HG03060 (cell line): ENCODE results near the gene RAB7A.
A peak's percentile ranks its signal among the peaks of the same experiment; 100 is the strongest.
"Not testable (repeated sequence)": the region's sequence is repeated elsewhere in the genome, so short reads cannot be mapped to it uniquely, and the experiment has no call there.

Experiments used
- ATAC-seq: cut with Tn5 transposase; IDR thresholded peaks from one replicate; pipeline ENCODE4 v1.9.1; 2021; ENCODE audit warnings: low read depth, moderate number of reproducible peaks; ENCODE audit not compliant: unreplicated experiment

Gene RAB7A

DNA sequence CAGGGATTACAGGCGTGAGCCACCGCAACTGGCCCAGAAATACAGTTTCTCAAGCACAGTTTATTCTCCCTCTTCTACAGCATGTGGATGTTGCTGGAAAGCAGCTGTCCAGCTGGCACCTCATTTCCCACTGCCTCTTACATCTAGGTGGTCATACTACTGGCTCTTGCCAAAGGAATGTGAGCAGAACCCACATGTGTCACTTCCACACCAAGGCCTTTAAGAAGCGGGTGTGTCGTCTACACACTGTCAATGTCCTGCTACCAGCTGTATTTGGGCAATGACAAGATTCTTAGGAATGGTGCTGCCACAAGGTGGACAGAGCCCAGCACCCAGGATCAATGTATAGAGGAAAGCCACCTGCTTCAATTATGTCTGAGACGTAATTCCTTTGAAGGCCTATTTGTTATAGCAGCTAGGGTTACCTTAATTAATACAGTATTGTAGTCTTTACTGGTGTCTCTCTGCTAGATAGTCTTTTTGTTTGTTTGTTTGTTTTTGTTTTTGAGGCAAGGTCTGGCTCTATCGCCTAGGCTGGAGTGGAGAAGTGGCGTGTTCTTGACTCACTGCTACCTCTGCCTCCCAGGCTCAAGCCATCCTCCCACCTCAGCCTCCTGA lies 15.1 kb upstream of the RAB7A start:
- ATAC-seq: no peak

- no peak for ATAC-seq
Measured at GRCh38 chr3:128712848-128713247, 13.1 kb upstream of the RAB7A start.

- no peak for ATAC-seq
Measured at GRCh38 chr3:128714887-128715491, 11.0 kb upstream of the RAB7A start.

- not testable (repeated sequence) for ATAC-seq
Measured at GRCh38 chr3:128718892-128719291, 7.1 kb upstream of the RAB7A start.

DNA sequence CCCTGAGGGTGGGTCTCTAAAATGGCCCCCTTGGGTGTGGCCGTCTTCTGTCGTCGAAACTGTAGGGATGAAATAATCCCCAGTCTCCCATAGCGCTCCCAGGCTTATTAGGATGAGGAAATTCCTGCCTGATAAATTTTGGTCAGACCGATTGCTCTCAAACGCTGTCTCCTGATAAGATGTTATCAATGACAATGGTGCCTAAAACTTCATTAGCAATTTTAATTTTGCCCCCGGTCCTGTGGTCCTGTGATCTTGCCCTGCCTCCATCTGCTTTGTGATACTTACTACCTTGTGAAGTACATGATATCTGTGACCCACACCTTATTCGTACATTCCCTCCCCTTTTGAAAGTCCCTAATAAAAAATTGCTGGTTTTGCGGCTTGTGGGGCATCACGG lies 5.1 kb upstream of the RAB7A start:
- no peak for ATAC-seq

DNA sequence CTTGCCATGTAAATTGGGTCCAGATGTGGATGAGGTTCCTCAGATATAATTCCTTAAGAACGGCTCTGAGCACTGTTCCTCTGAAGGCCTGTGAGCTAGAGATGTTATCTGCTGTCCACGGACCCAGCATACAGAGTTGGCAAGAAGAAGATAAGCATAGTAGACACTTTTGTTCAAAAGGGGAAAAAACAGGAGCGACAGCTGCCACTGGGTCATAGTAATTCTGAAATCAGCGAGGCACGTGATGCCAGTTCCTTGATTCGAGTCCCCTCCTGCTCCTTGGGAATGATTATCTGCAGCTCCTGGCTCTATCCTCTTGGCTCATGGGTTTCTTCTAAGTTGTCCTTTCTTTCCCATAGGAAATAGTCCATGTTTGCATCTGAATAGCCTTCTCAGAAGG lies 2.5 kb upstream of the RAB7A start:
- no peak for ATAC-seq

DNA sequence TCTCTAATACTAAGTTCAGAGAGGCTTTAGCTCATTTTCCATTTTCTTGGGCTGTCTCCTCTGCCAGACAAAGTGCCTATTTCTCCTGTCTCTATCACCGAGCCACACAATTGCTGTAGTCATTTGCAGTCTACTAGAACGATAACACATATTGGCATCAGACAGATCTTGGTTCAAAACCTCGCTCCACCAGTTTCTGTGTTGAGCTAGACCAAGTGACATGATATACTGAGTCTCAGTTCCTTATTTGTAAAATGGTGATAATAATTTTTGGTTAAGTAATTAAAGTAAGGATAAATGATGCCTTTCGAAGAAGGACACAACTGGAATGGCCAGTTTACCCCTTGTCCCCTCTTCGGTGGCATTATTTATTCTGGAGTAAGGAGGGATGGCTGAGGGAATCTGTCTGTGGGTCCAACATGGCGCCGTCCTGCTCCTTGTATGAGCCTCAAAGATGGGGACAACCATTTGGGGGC lies 398 bp upstream of the RAB7A start:
- peak; percentile 10 for ATAC-seq

DNA sequence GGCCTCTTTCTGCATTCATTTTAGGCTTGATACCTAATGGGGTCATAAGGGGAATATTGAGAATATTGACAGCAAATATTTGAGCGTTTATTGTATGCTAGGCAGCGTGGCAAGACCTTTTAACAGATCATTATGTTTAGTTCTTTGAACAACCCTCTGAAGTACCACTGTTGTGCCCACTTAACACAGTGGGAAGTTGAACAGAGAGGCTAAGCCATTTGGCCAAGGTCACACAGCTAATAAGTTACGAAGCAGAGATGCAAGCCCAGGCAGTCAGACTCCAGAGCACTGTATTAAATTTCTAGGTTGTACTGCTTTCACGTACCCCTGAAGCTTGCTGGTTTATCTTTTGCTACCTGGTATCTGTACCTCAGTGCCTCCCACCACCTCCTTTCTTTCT lies 1.1 kb downstream of the RAB7A start:
- no peak for ATAC-seq

- ATAC-seq: no peak
Measured at GRCh38 chr3:128727485-128727884, 1.5 kb downstream of the RAB7A start.

GRCh38 chr3:128727996-128728395 lies 2.0 kb downstream of the RAB7A start:
- no peak for ATAC-seq

DNA sequence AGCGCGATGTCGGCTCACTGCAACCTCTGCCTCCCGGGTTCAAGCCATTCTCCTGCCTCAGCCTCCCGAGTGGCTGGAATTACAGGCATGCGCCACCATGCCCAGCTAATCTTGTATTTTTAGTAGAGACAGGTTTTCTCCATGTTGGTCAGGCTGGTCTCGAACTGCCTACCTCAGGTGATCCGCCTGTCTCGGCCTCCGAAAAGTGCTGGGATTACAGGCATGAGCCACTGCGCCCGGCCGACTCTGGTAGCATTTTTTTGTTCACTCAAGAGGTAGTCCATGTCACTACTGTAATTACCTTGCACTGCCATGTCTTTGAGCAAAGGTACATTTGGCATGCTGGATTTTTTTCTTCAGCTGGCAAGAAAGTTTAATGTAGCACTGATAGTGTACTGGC lies 2.5 kb downstream of the RAB7A start:
- ATAC-seq: not testable (repeated sequence)

DNA sequence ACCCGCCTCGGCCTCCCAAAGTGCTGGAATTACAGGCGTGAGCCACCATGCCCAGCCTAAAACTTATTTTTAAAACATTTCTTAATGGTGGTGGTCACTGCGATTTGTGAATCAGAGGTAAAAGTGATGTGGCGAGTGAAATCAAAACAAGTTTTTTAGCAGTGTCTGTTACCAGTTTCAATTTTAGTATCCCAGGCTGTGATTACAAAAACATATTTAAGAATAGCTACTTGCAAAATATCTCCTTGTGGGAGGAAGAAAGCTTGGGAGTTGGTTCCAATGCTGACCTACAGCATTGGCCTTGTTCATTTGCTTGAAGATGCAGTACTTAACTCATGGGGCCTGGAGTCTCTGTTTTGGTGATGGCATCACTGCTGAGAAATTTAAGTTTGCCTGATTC lies 4.5 kb downstream of the RAB7A start:
- no peak for ATAC-seq

DNA sequence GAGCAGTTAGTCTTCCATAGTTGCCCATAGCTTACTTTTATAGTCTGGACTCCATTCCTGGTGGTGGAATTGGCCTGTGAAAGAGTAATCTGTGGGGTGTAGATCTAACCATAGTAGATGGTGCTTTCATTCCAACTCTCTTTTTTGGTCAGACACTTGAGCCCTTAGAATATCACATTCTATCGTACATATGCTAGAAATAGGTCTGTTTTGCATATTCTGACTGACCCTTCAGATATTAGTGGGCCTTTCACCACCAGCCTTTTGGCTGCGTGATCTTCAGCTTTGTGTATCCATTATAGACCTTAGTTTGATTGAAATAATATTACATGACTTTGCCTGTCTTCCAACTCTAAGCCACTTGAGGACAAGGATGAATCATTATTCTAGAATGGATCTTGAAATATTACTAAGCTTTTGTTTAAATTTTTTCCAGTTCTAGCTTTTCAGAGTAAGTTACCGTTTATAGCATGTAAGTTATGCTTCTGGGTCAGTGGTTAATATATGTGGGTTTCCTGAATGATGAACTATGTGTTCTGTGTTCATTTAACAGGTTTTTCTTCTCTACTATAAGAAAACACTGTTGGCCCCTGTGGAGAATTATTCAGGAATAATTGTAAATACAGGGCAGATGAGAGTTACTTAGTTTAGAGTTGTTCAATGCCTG lies 8.7 kb downstream of the RAB7A start:
- no peak for ATAC-seq

GRCh38 chr3:128735287-128735686 lies 9.3 kb downstream of the RAB7A start:
- ATAC-seq: no peak

DNA sequence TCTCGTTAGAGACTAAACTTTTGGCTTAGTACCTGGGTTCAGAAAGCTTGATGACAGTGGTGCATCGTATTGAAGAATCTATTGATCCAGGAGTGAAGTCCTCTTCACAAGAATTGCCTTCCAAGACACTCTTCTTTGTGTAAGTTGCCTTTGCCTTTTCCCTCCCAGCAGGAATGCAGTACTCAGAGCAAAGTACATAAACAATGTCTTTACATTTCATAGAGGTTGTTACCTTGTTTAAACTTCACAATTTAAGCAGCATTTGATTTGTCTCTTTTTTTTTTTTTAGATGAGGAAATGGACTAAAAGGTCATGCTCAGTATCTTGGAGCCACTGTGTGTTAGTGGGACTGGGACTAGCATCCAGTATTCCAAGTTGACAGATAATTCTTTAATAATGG lies 9.9 kb downstream of the RAB7A start:
- no peak for ATAC-seq

GRCh38 chr3:128736601-128737000 lies 10.6 kb downstream of the RAB7A start:
- no peak for ATAC-seq

GRCh38 chr3:128740621-128741020 lies 14.6 kb downstream of the RAB7A start:
- no peak for ATAC-seq

DNA sequence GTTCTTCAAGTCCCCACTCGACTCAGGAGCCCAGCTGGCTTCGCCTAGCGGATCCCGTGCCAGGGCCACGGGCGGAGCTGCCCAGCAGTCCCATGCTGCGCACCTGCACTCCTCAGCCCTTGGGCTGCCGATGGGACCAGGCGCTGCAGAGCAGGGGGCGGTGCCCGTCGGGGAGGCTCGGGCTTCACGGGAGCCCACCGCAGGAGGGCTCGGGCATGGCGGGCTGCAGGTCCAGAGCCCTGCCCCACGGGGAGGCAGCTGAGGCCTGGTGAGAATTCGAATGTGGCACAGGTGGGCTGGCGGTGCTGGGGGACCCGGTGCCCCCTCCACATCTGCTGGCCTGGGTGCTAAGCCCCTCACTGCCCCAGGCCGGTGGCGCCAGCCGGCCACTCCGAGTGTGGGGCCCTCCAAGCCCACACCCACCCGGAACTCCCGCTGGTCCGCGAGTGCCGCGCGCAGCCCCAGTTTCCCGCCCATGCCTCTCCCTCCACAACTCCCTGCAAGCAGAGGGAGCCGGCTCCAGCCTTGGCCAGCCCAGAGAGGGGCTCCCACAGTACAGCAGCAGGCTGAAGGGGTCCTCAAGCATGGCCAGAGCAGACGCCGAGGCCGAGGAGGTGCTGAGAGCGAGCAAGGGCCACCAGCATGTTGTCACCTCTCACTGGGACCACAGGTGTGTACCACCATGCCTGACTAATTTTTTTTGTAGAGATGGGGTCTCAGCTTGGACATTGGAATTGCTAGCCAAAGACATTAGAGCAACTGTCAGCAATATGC lies 17.0 kb downstream of the RAB7A start:
- ATAC-seq: no peak

DNA sequence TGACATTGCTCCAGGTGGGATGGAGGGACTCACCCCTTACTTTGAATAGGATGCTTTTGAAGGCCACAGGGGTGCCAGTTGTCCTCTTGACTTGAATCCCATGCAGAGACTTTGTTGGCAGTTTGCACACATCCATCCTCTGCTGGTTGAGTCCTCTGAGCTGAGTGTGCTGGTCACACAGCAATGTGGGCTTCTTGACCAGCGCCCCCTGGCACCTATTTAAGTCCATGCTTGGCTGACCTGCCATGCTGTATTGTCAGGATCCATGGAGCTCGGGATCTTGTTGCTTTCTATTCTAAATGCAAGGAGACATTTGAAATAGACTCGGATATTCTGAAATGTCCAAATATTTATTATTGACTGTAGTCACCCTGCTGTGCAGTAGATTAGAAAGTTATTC lies 19.8 kb downstream of the RAB7A start:
- no peak for ATAC-seq

DNA sequence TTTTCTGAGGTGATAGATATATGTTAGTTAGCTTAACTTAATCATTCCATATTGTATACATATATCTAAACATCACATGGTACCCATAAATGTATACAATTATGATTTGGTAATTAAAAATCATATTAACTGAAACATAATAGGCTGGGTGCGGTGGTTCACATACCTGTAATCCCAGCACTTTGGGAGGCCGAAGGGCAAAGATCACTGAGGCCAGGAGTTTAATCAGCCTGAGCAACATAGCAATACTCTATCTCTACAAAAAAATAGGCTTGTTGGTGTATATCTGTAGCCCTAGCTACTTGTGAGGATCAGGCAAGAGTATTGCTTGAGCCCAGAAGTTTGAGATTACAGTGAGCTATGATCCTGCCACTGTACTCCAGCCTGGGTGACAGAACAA lies 20.9 kb downstream of the RAB7A start:
- ATAC-seq: no peak

- no peak for ATAC-seq
Measured at GRCh38 chr3:128748557-128748956, 22.6 kb downstream of the RAB7A start.
